ENCODE measurements around the gene RAD51D.
"Not testable (repeated sequence)": the region's sequence is repeated elsewhere in the genome, so short reads cannot be mapped to it uniquely, and the experiment has no call there.

RAD51D gene

GRCh38 chr17:35155246-35155645 lies 35.6 kb upstream of the RAD51D start:
- TF ChIP-seq, protein P1, sequence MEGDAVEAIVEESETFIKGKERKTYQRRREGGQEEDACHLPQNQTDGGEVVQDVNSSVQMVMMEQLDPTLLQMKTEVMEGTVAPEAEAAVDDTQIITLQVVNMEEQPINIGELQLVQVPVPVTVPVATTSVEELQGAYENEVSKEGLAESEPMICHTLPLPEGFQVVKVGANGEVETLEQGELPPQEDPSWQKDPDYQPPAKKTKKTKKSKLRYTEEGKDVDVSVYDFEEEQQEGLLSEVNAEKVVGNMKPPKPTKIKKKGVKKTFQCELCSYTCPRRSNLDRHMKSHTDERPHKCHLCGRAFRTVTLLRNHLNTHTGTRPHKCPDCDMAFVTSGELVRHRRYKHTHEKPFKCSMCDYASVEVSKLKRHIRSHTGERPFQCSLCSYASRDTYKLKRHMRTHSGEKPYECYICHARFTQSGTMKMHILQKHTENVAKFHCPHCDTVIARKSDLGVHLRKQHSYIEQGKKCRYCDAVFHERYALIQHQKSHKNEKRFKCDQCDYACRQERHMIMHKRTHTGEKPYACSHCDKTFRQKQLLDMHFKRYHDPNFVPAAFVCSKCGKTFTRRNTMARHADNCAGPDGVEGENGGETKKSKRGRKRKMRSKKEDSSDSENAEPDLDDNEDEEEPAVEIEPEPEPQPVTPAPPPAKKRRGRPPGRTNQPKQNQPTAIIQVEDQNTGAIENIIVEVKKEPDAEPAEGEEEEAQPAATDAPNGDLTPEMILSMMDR (IDR thresholded peaks at IDR 0.05; ENCODE audit: low read depth, low read length) = no peak
- Histone ChIP-seq H3K9me3 (ENCODE audit: severe bottlenecking) (no peaks in the 10 kb centered on the region), H3K27ac (no peak overlapping the region), H3K27me3 (ENCODE audit: insufficient read depth, low read depth, severe bottlenecking) (peaks cover 21% of the 10 kb centered on the region), H3K4me3 (ENCODE audit: low read depth, low read length) (no peak overlapping the region), H3K36me3 (no peaks in the 10 kb centered on the region)
- no peak for DNase-seq

GRCh38 chr17:35154196-35155165 lies 34.8 kb upstream of the RAD51D start:
- Histone ChIP-seq H3K4me3 (ENCODE audit: low read depth, low read length) (no peak overlapping the region), H3K36me3 (no peaks in the 10 kb centered on the region), H3K27ac (no peak overlapping the region), H3K9me3 (ENCODE audit: severe bottlenecking) (no peaks in the 10 kb centered on the region), H3K27me3 (ENCODE audit: insufficient read depth, low read depth, severe bottlenecking) (peaks cover 13% of the 10 kb centered on the region)
- DNase-seq = no peak
- TF ChIP-seq, protein P1 (IDR thresholded peaks at IDR 0.05; ENCODE audit: low read depth, low read length) = no peak

DNA sequence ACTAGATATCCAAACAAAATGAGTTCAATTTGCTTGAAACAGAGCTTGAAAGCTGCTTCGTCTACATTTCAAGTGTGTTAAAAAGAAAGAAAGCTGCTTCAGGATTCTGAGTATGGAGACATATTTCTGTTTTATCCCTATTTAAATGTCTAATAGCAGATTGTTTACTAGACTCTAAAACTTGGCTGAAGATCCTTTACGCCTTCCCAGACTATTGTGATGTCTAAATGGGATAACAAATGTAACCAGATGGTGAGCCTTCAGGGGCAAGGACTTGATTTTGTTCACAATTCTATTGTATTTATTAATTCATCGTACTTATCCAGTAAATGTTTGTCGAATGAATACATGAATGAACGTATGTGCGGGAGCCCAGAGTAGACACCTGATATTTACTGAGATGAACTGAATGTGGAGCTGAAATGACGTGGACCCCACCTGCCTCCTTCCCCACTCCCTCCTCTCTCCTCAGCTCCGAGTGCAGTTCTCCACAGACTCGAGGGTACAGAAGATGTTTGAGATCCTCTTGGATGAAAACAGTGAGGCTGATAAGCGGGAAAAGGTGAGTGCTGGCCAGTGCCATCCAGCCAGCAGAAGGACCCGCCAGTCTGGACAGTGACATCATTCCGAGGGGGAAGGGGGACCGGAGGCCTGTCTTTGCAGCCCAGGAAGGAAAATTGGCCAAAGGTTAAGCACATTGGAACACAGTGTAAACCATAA lies 32.9 kb upstream of the RAD51D start:
- Histone ChIP-seq H3K4me3 (ENCODE audit: low read depth, low read length) (no peak overlapping the region), H3K27ac (no peak overlapping the region), H3K9me3 (ENCODE audit: severe bottlenecking) (no peaks in the 10 kb centered on the region), H3K27me3 (ENCODE audit: insufficient read depth, low read depth, severe bottlenecking) (no peaks in the 10 kb centered on the region), H3K36me3 (no peaks in the 10 kb centered on the region)
- TF ChIP-seq, protein P1 (IDR thresholded peaks at IDR 0.05; ENCODE audit: low read depth, low read length) = no peak
- DNase-seq = no peak

- H3K27ac ChIP-seq; DNase-seq; H3K36me3 ChIP-seq; H3K4me3 ChIP-seq (ENCODE audit: low read depth, low read length); H3K27me3 ChIP-seq (ENCODE audit: insufficient read depth, low read depth, severe bottlenecking); H3K9me3 ChIP-seq (ENCODE audit: severe bottlenecking): not testable (repeated sequence)
Measured at GRCh38 chr17:35151080-35151479, 31.4 kb upstream of the RAD51D start.

DNA sequence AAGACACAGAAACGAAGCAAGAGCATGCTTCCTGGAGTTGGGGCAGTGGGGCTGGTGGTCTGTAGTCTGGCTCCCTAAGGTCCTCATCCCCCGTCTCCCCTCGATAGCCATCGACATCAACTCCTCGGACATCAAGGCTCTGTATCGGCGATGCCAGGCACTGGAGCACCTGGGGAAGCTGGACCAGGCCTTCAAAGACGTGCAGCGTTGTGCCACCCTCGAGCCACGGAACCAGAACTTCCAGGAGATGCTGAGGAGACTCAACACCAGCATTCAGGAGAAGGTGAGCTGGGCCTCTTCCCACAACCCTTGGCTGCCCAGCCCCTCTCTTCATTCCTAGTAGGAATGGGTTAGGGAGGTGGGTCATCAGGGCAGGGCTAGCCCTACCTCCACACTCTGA lies 30.3 kb upstream of the RAD51D start:
- Histone ChIP-seq H3K27me3 (ENCODE audit: insufficient read depth, low read depth, severe bottlenecking) (no peaks in the 10 kb centered on the region), H3K36me3 (no peaks in the 10 kb centered on the region), H3K27ac (no peak overlapping the region), H3K4me3 (ENCODE audit: low read depth, low read length) (no peak overlapping the region), H3K9me3 (ENCODE audit: severe bottlenecking) (no peaks in the 10 kb centered on the region)
- no peak for DNase-seq
- TF ChIP-seq, protein P1 (IDR thresholded peaks at IDR 0.05; ENCODE audit: low read depth, low read length) = no peak

DNA sequence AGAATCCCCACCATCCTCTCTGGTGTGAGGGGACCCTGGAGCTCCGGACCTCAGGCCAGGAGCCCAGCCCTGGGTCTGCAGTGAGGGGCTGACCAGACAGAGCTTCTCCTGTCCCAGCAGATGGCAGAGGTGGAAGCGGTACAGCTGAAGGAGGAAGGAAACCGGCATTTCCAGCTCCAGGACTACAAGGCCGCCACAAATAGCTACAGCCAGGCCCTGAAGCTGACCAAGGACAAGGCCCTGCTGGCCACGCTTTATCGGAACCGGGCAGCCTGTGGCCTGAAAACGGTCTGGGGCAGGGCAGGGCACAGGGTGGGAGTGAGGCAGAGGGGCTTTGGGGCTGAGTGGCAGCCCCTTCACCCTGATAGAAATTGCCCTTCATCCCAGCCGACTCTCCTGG lies 28.5 kb upstream of the RAD51D start:
- no peak overlapping the region for H3K27ac ChIP-seq
- no peak overlapping the region for H3K4me3 ChIP-seq (ENCODE audit: low read depth, low read length)
- TF ChIP-seq, protein P1 (IDR thresholded peaks at IDR 0.05; ENCODE audit: low read depth, low read length) = no peak
- no peaks in the 10 kb centered on the region for H3K36me3 ChIP-seq
- no peaks in the 10 kb centered on the region for H3K9me3 ChIP-seq (ENCODE audit: severe bottlenecking)
- H3K27me3 ChIP-seq (ENCODE audit: insufficient read depth, low read depth, severe bottlenecking) = no peaks in the 10 kb centered on the region
- DNase-seq = no peak

Data from WERI-Rb-1 (cell line).